Breast epithelium (tissue), 4 donors: ENCODE measurements around the gene TNFAIP8. TPM values are rescaled to one million over a fixed set of nuclear protein-coding genes. Genes with fewer than 3 reads are reported as not detected.

Experiments
- DNase-seq, 2 donors: peaks; one replicate each; pipeline ENCODE4 v3.0.0-alpha.2; 2019; ENCODE audit warnings: low spot score in 2 of 2
- H3K27ac ChIP-seq, 2 donors: fragments of 200-600 bp; sonication (generic) in 1 of 2; one replicate each; pipeline ENCODE4 v1.5.1; 2016 to 2019; ENCODE audit warnings: mild to moderate bottlenecking in 1 of 2
- H3K27me3 ChIP-seq, 2 donors: fragments of 200-600 bp; sonication (generic) in 1 of 2; one replicate each; pipeline versions ENCODE4 v1.5.1 to v1.6.0; 2017 to 2019; ENCODE audit warnings: control low read depth in 1 of 2, mild to moderate bottlenecking in 1 of 2
- H3K36me3 ChIP-seq: fragments of 200-600 bp; one replicate; pipeline ENCODE4 v1.5.1; 2019
- H3K4me1 ChIP-seq, 2 donors: fragments of 200-600 bp; sonication (generic); one replicate each; pipeline ENCODE4 v1.5.1; 2016 to 2019; ENCODE audit warnings: control low read depth in 1 of 2
- H3K4me3 ChIP-seq, 3 donors: fragments of 200-600 bp; sonication (generic); 1 replicate in 2 of 3; 2 replicates in 1 of 3; pipeline ENCODE4 v1.5.1; 2016 to 2019; ENCODE audit warnings: mild to moderate bottlenecking in 3 of 3, moderate library complexity in 2 of 3
- H3K9me3 ChIP-seq, 2 donors: fragments of 200-600 bp; sonication (generic) in 1 of 2; one replicate each; pipeline ENCODE4 v1.5.1; 2016 to 2019; ENCODE audit warnings: control low read depth in 1 of 2
- POLR2A ChIP-seq: fragments of 450-650 bp; IDR thresholded peaks from one replicate; pipeline ENCODE4 v1.6.1; 2016; ENCODE audit warnings: antibody characterized with exemption, mild to moderate bottlenecking, moderate library complexity
- POLR2AphosphoS5 ChIP-seq, 3 donors: sonication (generic); formaldehyde crosslinking; IDR thresholded peaks; one replicate each; pipeline ENCODE4 v1.6.1; 2017; ENCODE audit warnings: antibody characterized with exemption in 3 of 3
- intact Hi-C: fragments of 100-400 bp; cut with DNase I; formaldehyde crosslinking; loops from one replicate; pipeline ENCODE4 v1.15.1; 2023; ENCODE audit warnings: low total_unique reads
- total RNA-seq, 3 donors: library from RNA; depleted of rRNA; stranded (reverse); fragments of >200 nt; gene quantifications; one replicate each; pipeline ENCODE4 v1.1.0, GENCODE V29; 2016
- TF ChIP-seq, protein P1 (sequence below), 3 donors: fragments of 450-650 bp; IDR thresholded peaks; one replicate each; pipeline ENCODE4 v1.5.1; 2016 to 2017; ENCODE audit warnings: antibody characterized with exemption in 3 of 3, mild to moderate bottlenecking in 3 of 3, moderate library complexity in 3 of 3

Gene TNFAIP8
- total RNA-seq, 3 donors from 2014 or later, result 35.4 to 167 (median 37.3) TPM

- no peak for DNase-seq
These were observed 14.1 kb upstream of the TNFAIP8 start for GRCh38 chr5:119341452-119342349.

GRCh38 chr5:119342406-119342805, 13.4 kb upstream of the TNFAIP8 start:
- no peaks in the 10 kb centered on the region for H3K4me1 ChIP-seq
- no peak overlapping the region for H3K27ac ChIP-seq

More at GRCh38 chr5:119341452-119342349, 14.1 kb upstream of the TNFAIP8 start:
- TF ChIP-seq POLR2AphosphoS5 (IDR thresholded peaks at IDR 0.05), result no peak
- TF ChIP-seq, protein P1, sequence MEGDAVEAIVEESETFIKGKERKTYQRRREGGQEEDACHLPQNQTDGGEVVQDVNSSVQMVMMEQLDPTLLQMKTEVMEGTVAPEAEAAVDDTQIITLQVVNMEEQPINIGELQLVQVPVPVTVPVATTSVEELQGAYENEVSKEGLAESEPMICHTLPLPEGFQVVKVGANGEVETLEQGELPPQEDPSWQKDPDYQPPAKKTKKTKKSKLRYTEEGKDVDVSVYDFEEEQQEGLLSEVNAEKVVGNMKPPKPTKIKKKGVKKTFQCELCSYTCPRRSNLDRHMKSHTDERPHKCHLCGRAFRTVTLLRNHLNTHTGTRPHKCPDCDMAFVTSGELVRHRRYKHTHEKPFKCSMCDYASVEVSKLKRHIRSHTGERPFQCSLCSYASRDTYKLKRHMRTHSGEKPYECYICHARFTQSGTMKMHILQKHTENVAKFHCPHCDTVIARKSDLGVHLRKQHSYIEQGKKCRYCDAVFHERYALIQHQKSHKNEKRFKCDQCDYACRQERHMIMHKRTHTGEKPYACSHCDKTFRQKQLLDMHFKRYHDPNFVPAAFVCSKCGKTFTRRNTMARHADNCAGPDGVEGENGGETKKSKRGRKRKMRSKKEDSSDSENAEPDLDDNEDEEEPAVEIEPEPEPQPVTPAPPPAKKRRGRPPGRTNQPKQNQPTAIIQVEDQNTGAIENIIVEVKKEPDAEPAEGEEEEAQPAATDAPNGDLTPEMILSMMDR (IDR thresholded peaks at IDR 0.05), result no peak
- no peak for TF ChIP-seq POLR2A
- intact Hi-C loops, result no loop called here
- Histone ChIP-seq H3K4me3 (no peak overlapping the region), H3K27ac (no peak overlapping the region), H3K27me3 (no peaks in the 10 kb centered on the region), H3K36me3 (no peaks in the 10 kb centered on the region), H3K9me3 (no peaks in the 10 kb centered on the region), H3K4me1 (no peaks in the 10 kb centered on the region)

GRCh38 chr5:119343052-119343451, 12.8 kb upstream of the TNFAIP8 start:
- DNase-seq, result no peak
- Histone ChIP-seq H3K36me3 (no peaks in the 10 kb centered on the region), H3K4me1 (no peaks in the 10 kb centered on the region), H3K9me3 (no peaks in the 10 kb centered on the region), H3K27me3 (no peaks in the 10 kb centered on the region), H3K27ac (no peak overlapping the region), H3K4me3 (no peak overlapping the region)
- intact Hi-C loops, result no loop called here
- no peak for TF ChIP-seq POLR2AphosphoS5 (IDR thresholded peaks at IDR 0.05)

More at GRCh38 chr5:119342406-119342805, 13.4 kb upstream of the TNFAIP8 start:
- H3K9me3 ChIP-seq, result no peaks in the 10 kb centered on the region
- no peak overlapping the region for H3K4me3 ChIP-seq
- intact Hi-C loops, result no loop called here
- H3K36me3 ChIP-seq, result no peaks in the 10 kb centered on the region
- TF ChIP-seq, protein P1 (IDR thresholded peaks at IDR 0.05), result no peak
- TF ChIP-seq POLR2AphosphoS5 (IDR thresholded peaks at IDR 0.05), result no peak
- TF ChIP-seq POLR2A, result no peak
- H3K27me3 ChIP-seq, result no peaks in the 10 kb centered on the region
- DNase-seq, result no peak

DNA sequence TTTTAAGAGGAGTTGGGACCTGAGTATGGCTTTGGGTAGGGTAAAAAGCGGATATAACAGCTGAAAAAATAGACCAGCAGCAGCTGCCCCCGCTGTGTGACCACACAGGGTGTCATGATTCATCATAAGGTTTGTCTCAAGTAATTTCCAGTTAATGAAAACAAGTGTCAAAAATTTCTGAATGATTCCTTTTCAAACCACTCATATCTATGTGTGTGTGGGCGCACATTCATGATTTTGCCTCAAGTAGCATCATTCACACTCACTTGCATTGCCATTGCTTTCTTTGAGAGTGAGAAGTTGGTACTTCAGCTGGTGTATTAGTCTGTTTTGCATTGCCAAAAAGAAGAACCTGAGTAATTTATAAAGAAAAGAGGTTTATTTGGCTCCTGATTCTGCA, 12.1 kb upstream of the TNFAIP8 start:
- DNase-seq, result no peak
- no peak overlapping the region for H3K27ac ChIP-seq
- TF ChIP-seq POLR2AphosphoS5 (IDR thresholded peaks at IDR 0.05), result no peak
- TF ChIP-seq, protein P1 (IDR thresholded peaks at IDR 0.05), result no peak
- TF ChIP-seq POLR2A, result no peak
- no peaks in the 10 kb centered on the region for H3K9me3 ChIP-seq
- H3K4me3 ChIP-seq, result no peak overlapping the region
- no peaks in the 10 kb centered on the region for H3K36me3 ChIP-seq
- H3K4me1 ChIP-seq, result no peaks in the 10 kb centered on the region
- no peaks in the 10 kb centered on the region for H3K27me3 ChIP-seq
- intact Hi-C loops, result no loop called here

- DNase-seq, result no peak
- H3K27ac ChIP-seq, result no peak overlapping the region
- no peaks in the 10 kb centered on the region for H3K9me3 ChIP-seq
- no peak overlapping the region for H3K4me3 ChIP-seq
- no peaks in the 10 kb centered on the region for H3K36me3 ChIP-seq
- H3K4me1 ChIP-seq, result no peaks in the 10 kb centered on the region
- no peaks in the 10 kb centered on the region for H3K27me3 ChIP-seq
- TF ChIP-seq, protein P1 (IDR thresholded peaks at IDR 0.05), result no peak
- intact Hi-C loops, result no loop called here
These were observed 11.6 kb upstream of the TNFAIP8 start for GRCh38 chr5:119344231-119344630.
